Measurements from ENCODE around the gene RARS2. TPM values are rescaled to one million over a fixed set of nuclear protein-coding genes. Genes with fewer than 3 reads are reported as not detected.

The RARS2 gene
- total and polyA plus RNA-seq, 9 of the 15 experiments (the other 6 are each of a cell fraction or from before 2014, with no cell fraction given), result 30.0 to 92.7 (median 43.4) TPM

DNA sequence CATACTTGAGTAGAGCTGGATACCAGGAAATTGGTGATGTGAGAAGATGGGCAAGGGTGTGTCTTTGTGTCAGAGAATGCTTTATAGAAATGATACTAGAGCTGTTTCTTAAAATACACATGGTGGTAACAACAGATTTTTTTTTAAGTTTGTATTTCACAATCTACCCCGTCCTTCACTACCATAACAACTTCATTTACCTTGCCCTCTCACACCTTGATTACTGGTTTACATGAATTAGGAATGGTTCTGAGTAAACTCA lies 45.4 kb downstream of the RARS2 start (continued):
- TF ChIP-seq PHF8 (IDR thresholded peaks at IDR 0.05; ENCODE audit: borderline replicate concordance, low read length) (no peak), MYBL2 (IDR thresholded peaks at IDR 0.05; ENCODE audit: low read depth) (no peak), MYBL2 (CRISPR knock-in tag; IDR thresholded peaks at IDR 0.05; ENCODE audit: borderline replicate concordance) (no peak), KDM2B (CRISPR knock-in tag; IDR thresholded peaks at IDR 0.05) (no peak)
- TF ChIP-seq, protein P1, sequence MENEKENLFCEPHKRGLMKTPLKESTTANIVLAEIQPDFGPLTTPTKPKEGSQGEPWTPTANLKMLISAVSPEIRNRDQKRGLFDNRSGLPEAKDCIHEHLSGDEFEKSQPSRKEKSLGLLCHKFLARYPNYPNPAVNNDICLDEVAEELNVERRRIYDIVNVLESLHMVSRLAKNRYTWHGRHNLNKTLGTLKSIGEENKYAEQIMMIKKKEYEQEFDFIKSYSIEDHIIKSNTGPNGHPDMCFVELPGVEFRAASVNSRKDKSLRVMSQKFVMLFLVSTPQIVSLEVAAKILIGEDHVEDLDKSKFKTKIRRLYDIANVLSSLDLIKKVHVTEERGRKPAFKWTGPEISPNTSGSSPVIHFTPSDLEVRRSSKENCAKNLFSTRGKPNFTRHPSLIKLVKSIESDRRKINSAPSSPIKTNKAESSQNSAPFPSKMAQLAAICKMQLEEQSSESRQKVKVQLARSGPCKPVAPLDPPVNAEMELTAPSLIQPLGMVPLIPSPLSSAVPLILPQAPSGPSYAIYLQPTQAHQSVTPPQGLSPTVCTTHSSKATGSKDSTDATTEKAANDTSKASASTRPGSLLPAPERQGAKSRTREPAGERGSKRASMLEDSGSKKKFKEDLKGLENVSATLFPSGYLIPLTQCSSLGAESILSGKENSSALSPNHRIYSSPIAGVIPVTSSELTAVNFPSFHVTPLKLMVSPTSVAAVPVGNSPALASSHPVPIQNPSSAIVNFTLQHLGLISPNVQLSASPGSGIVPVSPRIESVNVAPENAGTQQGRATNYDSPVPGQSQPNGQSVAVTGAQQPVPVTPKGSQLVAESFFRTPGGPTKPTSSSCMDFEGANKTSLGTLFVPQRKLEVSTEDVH (IDR thresholded peaks at IDR 0.05; ENCODE audit: low read depth, partially characterized antibody), result no peak
- TF ChIP-seq, protein P2, sequence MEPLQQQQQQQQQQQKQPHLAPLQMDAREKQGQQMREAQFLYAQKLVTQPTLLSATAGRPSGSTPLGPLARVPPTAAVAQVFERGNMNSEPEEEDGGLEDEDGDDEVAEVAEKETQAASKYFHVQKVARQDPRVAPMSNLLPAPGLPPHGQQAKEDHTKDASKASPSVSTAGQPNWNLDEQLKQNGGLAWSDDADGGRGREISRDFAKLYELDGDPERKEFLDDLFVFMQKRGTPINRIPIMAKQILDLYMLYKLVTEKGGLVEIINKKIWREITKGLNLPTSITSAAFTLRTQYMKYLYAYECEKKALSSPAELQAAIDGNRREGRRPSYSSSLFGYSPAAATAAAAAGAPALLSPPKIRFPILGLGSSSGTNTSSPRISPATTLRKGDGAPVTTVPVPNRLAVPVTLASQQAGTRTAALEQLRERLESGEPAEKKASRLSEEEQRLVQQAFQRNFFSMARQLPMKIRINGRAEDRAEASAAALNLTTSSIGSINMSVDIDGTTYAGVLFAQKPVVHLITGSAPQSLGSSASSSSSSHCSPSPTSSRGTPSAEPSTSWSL (CRISPR knock-in tag; IDR thresholded peaks at IDR 0.05; ENCODE audit: borderline replicate concordance), result no peak

Data from K562 (cell line).